Cardiac muscle cell (in vitro differentiated cells and primary cell): ENCODE measurements around the gene RACGAP1. TPM values are rescaled to one million over a fixed set of nuclear protein-coding genes. Genes with fewer than 3 reads are reported as not detected.

Experiments
- DNase-seq, 2 donors: peaks; one replicate each; pipeline versions ENCODE4 v3.0.0 to v3.0.0-alpha.2; 2010 to 2017; ENCODE audit warnings: low read depth in 1 of 2, low spot score in 1 of 2
- H3K27ac ChIP-seq: fragments of 200-600 bp; sonication (generic); 2 replicates; pipeline ENCODE4 v1.5.1; 2016
- H3K27me3 ChIP-seq: fragments of 200-600 bp; sonication (generic); 2 replicates; pipeline ENCODE4 v1.6.0; 2016; ENCODE audit warnings: control low read depth
- H3K36me3 ChIP-seq: fragments of 200-600 bp; sonication (generic); 2 replicates; pipeline ENCODE4 v1.5.1; 2016; ENCODE audit warnings: control low read depth
- H3K4me1 ChIP-seq: fragments of 200-600 bp; sonication (generic); 2 replicates; pipeline ENCODE4 v1.8.1; 2017; ENCODE audit warnings: low read depth, mild to moderate bottlenecking, mixed run types
- H3K4me3 ChIP-seq: fragments of 200-600 bp; sonication (generic); 2 replicates; pipeline ENCODE4 v1.5.1; 2016; ENCODE audit warnings: mild to moderate bottlenecking
- H3K9me3 ChIP-seq: fragments of 200-600 bp; sonication (generic); 2 replicates; pipeline ENCODE4 v1.5.1; 2017; ENCODE audit warnings: low read depth, mild to moderate bottlenecking, control low read depth
- CTCF ChIP-seq: IDR thresholded peaks from 2 replicates; pipeline ENCODE4 v1.5.1; 2012; ENCODE audit warnings: low read depth, mild to moderate bottlenecking, low read length
- polyA plus RNA-seq: library from polyadenylated mRNA; unstranded; fragments of >200 nt; fragmentation: Nextera tagmentation; extraction: Ambion mirVana; gene quantifications from 2 replicates; pipeline ENCODE4 v1.2.1, GENCODE V29; 2016
- total RNA-seq: library from RNA; depleted of rRNA; stranded (reverse); fragments of >200 nt; gene quantifications from 2 replicates; pipeline ENCODE4 v1.2.3, GENCODE V29; 2016

The RACGAP1 gene
- total and polyA plus RNA-seq, 2 experiments from 2014 or later = 13.4 to 63.9 TPM

DNA sequence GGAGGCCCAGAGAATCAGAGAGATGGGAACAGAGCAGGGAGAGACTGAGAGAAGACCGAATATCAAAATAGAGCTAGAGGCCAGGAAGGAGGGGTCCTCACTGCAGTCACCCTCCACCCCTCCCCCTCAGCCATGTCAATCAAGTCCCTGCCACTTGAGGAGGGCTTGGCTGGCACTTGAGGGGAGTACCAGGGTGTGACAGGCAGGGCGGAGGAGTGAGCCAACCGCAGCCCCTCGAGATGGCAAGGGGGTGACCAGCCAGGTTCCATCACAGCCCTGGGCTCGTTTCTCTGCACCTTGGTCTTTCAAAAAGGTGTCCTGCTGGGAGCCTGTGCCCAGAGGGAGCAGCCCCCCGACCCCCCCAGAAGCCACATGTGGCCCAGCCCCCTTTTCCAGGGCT is 59.5 kb downstream of the RACGAP1 start:
- Histone ChIP-seq H3K4me3 (no peak overlapping the region), H3K9me3 (no peaks in the 10 kb centered on the region), H3K36me3 (no peaks in the 10 kb centered on the region), H3K4me1 (peaks cover 3% of the 10 kb centered on the region), H3K27ac (no peak overlapping the region), H3K27me3 (peaks cover 40% of the 10 kb centered on the region)
- DNase-seq = no peak
- no peak for TF ChIP-seq CTCF

DNA sequence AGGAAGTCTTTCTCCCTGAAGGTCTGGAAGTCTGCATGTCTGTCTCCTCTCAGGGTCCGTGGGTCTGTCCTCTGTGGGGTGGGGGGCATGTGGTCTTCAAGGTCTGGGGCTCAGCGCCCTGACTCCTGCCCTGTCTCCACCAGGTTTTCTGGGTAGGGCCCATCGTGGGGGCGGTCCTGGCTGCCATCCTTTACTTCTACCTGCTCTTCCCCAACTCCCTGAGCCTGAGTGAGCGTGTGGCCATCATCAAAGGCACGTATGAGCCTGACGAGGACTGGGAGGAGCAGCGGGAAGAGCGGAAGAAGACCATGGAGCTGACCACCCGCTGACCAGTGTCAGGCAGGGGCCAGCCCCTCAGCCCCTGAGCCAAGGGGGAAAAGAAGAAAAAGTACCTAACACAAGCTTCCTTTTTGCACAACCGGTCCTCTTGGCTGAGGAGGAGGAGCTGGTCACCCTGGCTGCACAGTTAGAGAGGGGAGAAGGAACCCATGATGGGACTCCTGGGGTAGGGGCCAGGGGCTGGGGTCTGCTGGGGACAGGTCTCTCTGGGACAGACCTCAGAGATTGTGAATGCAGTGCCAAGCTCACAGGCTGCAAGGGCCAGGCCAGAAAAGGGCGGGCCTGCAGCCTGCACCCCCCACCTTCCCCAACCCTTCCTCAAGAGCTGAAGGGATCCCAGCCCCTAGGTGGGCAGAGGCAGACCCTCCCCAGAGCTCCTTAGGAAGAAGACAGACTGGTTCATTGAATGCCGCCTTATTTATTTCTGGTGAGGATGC is 60.3 kb downstream of the RACGAP1 start:
- peaks cover 6% of the 10 kb centered on the region for H3K4me1 ChIP-seq
- no peak for TF ChIP-seq CTCF
- no peak overlapping the region for H3K4me3 ChIP-seq
- H3K27ac ChIP-seq = no peak overlapping the region
- peaks cover 48% of the 10 kb centered on the region for H3K27me3 ChIP-seq
- H3K36me3 ChIP-seq = no peaks in the 10 kb centered on the region
- DNase-seq = no peak
- H3K9me3 ChIP-seq = no peaks in the 10 kb centered on the region

- Histone ChIP-seq H3K27me3 (peaks cover 57% of the 10 kb centered on the region), H3K4me1 (peaks cover 14% of the 10 kb centered on the region), H3K9me3 (no peaks in the 10 kb centered on the region), H3K4me3 (no peak overlapping the region), H3K36me3 (no peaks in the 10 kb centered on the region), H3K27ac (no peak overlapping the region)
- TF ChIP-seq CTCF = no peak
- DNase-seq = no peak
These were observed 61.1 kb downstream of the RACGAP1 start for GRCh38 chr12:49963976-49964815.

GRCh38 chr12:49962861-49963765 is 62.2 kb downstream of the RACGAP1 start:
- no peaks in the 10 kb centered on the region for H3K9me3 ChIP-seq
- no peaks in the 10 kb centered on the region for H3K36me3 ChIP-seq
- no peak overlapping the region for H3K4me3 ChIP-seq
- DNase-seq = no peak
- no peak overlapping the region for H3K27ac ChIP-seq
- H3K4me1 ChIP-seq = peaks cover 12% of the 10 kb centered on the region
- peaks cover 68% of the 10 kb centered on the region for H3K27me3 ChIP-seq
- no peak for TF ChIP-seq CTCF
